T-helper 9 cell (primary cell): Measurements from ENCODE around the gene EN2.
"Not testable (repeated sequence)": the region's sequence is repeated elsewhere in the genome, so short reads cannot be mapped to it uniquely, and the experiment has no call there.

ENCODE experiments used
- DNase-seq: peaks from one replicate; pipeline ENCODE4 v3.0.0-alpha.2; 2020

Gene EN2

GRCh38 chr7:155426543-155427410, 31.2 kb upstream of the EN2 start:
- DNase-seq = no peak

- DNase-seq = no peak
Observed at GRCh38 chr7:155427411-155428038, 30.4 kb upstream of the EN2 start.

DNA sequence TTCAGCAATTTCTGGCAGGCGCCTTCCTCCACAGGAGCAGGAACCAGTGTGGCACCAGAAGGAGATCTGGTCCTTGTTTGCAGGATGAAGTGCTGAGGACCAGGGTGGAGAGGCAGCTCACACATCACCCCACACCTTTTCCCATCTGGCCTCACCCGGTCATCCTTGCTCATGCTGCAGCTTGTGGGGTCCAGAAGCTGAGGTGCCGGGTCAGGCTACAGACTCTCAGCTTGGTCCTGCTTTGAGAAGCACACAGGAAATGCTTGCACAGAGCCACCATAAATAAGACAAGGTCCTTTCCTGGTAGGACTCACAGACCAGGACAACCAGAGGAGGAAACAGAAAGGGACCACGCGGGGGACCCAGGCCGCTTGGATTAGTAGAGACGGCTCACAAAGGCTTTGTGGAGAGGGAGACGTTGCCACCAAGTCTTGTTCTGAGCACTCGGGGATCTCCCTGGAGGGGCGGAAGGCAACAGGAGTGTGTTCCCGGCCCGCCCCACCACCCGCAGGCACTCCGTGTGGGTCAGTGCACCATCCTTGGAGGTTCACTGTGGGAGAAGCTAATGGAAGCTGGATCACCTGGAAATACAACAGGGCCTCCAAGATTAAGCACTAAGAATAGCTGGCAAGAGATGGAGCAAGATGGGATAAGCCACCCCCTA, 29.6 kb upstream of the EN2 start:
- DNase-seq = no peak

DNA sequence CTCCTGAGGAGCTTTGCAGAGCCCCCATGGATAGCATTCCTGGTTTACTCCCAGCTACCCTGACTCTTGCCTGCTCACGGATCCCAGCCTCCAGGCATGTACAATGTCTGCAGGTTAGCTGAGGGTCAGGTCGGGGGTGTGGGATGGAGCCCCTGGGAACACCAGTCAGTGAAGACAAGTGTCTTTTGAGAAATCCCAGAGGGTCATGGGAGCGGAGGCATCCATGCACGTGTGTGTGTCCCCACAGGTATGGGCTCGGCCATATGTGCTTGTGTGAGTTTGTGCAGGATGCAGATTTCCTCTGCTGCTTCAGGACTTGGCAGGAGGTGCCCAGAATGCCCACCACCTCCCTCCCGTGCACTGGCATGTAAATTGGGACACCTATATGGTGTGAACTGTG, 28.3 kb upstream of the EN2 start:
- DNase-seq = no peak

DNA sequence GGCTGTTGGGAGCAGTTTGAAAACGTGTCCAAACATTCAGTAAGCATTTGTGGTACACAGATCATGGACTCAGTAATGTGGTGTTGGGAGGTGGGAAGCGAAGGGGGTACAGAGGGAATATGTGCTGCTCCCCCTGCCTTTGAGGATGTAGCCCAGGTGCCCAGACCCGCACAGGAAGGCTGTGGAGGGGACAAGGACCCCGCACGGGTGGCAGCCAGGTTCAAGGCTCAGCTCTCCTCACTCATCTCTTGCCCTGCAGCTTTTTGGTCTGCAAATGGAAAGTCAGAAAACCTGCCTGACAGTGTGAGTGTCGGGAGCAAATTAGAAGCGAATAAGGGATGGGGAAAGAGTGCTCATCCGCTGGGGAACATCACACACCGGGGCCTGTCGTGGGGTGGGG, 27.3 kb upstream of the EN2 start:
- DNase-seq = no peak

- DNase-seq = no peak
Observed at GRCh38 chr7:155431231-155431630, 26.7 kb upstream of the EN2 start.

GRCh38 chr7:155431711-155432110, 26.2 kb upstream of the EN2 start:
- no peak for DNase-seq

GRCh38 chr7:155435110-155435509, 22.8 kb upstream of the EN2 start:
- DNase-seq = no peak

DNA sequence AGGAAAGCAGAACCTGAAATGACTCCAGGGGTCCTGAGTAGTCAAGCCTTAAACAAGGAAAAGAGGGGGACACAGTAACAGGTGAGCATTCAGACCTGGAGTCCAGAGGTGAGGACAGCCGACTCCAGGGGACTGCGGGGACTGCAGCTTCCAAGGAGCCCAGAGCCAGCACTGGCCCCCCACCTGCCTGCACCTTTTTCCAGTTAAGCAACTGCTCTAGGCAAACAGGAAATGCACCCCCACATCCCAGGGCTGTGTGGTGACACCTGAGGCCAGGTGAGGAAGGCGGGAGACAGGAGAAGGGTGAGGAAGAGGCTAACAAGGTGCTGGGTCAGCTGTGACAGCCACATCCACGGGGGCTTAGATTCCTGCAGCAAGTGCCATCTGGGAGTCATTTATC, 20.1 kb upstream of the EN2 start:
- no peak for DNase-seq

- DNase-seq = no peak
Observed at GRCh38 chr7:155438777-155439176, 19.2 kb upstream of the EN2 start.

DNA sequence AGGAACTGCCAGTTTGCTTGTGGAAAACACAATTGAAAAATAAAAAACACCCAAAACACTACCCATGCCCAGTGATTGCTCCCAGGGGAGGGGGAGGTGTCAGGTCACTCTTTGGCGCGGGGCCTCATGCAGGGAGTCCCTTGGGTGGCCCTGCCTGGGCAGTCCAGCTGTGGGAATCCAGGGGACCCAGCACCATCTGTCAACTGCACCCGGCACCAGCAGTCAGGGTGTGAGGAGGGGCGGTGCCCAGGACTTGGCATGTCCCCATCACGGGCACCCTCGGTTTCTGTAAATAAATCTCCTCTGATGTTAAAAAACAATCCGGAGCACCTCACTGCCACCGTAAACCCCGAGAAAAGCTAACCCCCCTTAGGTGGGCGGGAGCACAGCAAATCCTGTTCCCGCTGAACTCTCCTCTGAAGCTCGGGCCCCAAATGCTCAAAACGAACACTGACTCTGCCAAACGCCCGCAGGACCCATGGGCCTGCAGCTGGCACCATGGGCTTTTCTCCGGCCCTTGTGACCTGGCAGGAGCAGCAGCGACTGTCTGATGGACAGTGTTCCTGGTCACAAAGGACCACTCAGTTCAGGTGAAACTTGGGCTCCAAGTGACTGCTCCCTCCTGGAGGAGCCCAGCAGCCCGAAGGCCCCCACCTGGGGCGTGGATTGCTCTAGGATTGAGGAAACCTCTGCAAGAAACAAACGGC, 18.5 kb upstream of the EN2 start:
- no peak for DNase-seq

- no peak for DNase-seq
Observed at GRCh38 chr7:155440018-155440410, 17.9 kb upstream of the EN2 start.

GRCh38 chr7:155441856-155442255, 16.1 kb upstream of the EN2 start:
- DNase-seq = no peak

GRCh38 chr7:155444746-155445145, 13.2 kb upstream of the EN2 start:
- DNase-seq = no peak

- DNase-seq = not testable (repeated sequence)
Observed at GRCh38 chr7:155445606-155446005, 12.3 kb upstream of the EN2 start.

- no peak for DNase-seq
Observed at GRCh38 chr7:155447603-155448002, 10.3 kb upstream of the EN2 start.

- DNase-seq = no peak
Observed at GRCh38 chr7:155448632-155449007, 9.3 kb upstream of the EN2 start.

DNA sequence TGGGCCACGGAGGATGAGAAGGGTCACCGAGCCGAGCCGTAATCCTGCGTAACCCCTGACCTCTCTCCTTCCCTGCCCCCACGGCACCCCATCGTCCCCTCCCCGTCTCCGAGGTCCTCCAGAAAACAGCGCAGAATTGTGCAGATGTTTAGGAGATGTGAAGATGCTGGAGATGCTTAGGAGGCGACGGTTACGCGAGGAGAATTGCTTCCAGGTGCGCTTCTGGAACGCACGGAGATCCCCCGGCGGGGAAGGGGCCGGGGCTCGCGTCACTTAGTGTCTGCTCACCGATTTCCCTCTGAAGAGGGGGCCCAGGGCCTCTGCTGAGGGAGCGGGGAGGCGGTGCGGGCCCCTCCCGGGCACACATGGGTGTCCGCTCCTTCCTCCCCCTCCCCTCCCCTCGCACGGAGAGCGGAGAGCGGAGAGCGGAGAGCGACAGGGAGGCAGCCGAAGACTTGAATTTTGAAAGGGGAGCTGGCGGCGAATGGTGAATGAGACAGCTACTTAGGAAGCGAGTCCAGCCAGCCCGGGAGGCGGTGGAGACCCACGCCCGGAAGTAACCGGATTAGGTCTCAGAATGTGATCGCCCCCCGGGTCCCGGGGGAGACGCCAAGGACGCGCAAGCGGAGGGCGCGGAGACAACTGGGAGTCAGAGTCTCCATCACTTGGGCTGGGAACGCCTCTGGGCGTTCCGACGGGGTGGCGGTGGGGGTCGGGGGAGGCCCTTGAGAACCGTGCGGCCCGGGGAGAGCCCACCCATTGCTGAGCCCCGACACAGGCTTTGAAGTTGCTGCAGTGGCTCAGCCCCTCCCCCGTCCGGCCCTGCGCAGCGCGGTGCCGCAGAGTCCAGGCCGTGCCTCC, 8.7 kb upstream of the EN2 start:
- DNase-seq = no peak

DNA sequence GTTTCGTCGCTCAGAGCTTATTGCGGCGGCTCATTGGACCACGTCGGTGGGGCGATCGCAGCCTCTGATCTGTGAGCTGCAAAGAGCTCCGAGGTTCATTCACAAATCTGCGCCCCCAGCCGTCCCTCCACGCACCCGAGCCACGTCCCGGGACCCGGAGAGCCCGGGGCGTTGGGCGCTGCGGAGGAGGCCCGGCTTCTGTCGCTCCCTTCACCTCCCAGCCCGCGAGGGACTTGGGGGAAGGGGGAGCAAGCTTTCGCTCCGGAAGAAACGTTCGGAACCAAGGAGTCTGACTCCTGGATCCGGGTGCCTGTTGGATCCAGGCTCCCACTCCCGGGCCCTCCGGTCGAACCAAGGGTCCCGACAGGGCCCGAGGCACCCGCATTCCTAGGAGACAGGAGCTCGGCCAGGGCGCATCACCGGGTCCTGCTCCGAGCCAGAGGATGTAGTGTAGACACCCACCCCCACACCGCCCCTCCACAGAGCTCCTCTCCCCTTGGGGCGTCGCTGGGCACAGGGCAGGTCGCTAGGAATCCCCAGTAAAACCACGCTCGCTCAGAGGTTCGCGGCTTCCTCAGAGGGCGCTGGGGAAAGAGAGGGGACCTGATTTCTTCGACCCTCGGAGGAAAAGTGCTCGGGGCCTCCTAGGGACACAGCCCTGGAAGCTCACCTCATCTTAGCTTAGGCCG, 7.9 kb upstream of the EN2 start:
- DNase-seq = no peak

DNA sequence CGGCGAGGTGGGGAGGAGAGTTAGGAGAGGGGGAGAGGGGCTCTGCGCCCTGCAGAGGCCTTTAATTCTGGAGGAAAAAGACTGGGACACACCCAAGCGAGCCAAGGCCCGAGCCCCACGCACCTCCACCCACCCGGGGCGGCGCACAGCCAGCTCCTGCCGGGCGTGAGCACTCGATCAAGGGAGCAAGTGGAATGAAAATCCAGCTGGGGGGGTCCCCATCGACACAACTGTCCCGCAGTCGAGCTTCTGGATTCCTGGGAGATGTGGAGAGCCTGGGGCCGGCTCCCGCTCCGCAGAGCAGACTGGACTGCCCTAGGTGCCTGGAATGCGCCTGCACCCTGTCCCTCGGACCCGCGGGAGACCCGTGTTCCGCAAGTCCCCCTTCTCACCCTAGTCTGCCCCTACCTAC, 7.4 kb upstream of the EN2 start:
- no peak for DNase-seq

GRCh38 chr7:155450970-155451801, 6.7 kb upstream of the EN2 start:
- DNase-seq = no peak
